Body of pancreas (tissue), 4 donors: Measurements from ENCODE around the gene MYMX.

Experiments used
- POLR2A ChIP-seq, 3 donors: fragments of 450-650 bp; IDR thresholded peaks; one replicate each; pipeline ENCODE4 v1.6.1; 2016; ENCODE audit warnings: antibody characterized with exemption in 3 of 3, mild to moderate bottlenecking in 2 of 3
- TF ChIP-seq, protein P1 (sequence below), 7 experiments: fragments of 450-650 bp in 4 of 7; fragments of 200-600 bp in 3 of 7; sonication (generic) in 3 of 7; IDR thresholded peaks; one replicate each; pipeline ENCODE4 v1.5.1; 2016 to 2019; ENCODE audit warnings: antibody characterized with exemption in 7 of 7

DNA sequence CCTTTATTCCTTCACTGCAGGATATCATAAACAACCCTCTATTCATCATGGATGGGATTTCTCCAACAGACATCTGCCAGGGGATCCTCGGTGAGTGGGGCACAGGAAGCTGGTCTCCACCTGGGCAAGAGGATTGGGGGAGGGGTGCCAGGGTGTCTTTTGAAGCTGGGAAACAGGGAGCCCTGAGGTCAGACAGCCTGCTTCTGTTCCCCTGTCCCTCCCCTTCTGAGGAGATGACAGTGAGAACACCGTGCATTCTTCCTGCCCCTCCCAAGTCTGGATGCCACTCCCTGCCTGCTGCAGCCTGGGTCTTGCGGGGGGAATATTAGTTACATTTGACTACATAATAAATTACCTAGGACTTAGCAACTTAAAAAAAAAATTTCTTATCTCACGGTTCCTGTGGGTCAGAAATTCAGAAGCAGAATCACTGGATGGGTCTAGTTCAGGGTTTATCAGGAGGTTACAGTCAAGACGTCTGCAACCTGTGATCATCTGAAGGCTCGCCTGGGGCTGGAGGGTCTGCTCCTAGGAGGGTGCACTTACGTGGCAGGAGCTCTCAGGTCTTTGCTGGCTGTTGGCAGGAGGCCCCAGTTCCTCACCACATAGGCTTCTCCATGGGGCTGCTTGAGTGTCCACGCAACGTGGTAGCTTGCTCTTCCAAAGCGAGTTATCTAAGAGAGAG, 46.7 kb upstream of the MYMX start:
- TF ChIP-seq, protein P1, sequence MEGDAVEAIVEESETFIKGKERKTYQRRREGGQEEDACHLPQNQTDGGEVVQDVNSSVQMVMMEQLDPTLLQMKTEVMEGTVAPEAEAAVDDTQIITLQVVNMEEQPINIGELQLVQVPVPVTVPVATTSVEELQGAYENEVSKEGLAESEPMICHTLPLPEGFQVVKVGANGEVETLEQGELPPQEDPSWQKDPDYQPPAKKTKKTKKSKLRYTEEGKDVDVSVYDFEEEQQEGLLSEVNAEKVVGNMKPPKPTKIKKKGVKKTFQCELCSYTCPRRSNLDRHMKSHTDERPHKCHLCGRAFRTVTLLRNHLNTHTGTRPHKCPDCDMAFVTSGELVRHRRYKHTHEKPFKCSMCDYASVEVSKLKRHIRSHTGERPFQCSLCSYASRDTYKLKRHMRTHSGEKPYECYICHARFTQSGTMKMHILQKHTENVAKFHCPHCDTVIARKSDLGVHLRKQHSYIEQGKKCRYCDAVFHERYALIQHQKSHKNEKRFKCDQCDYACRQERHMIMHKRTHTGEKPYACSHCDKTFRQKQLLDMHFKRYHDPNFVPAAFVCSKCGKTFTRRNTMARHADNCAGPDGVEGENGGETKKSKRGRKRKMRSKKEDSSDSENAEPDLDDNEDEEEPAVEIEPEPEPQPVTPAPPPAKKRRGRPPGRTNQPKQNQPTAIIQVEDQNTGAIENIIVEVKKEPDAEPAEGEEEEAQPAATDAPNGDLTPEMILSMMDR (IDR thresholded peaks at IDR 0.05): no peak
- TF ChIP-seq POLR2A (IDR thresholded peaks at IDR 0.05): no peak
